ENCODE measurements around the gene CELF6.
A peak's percentile ranks its signal among the peaks of the same experiment; 100 is the strongest.

DNA sequence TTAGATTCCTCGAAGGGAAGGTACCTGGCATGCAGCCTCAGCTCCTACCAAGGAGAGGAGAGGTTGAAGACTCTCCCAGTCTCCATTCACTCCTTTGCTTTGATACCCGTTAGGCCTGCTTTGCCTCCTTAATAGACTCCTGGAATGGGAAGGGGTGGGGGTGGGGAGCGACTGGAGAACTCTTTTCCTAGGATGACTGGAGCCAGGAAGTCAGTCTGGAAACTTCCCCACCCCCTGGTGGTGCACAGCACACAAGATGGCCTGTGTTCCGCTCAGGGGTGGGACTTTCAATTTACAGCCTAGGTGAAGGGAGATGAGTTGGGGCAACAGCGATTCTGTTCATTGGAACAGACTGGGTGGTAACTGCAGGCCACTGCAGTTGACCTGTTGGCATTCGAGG lies 21.4 kb upstream of the CELF6 start:
- TF ChIP-seq, protein P1, sequence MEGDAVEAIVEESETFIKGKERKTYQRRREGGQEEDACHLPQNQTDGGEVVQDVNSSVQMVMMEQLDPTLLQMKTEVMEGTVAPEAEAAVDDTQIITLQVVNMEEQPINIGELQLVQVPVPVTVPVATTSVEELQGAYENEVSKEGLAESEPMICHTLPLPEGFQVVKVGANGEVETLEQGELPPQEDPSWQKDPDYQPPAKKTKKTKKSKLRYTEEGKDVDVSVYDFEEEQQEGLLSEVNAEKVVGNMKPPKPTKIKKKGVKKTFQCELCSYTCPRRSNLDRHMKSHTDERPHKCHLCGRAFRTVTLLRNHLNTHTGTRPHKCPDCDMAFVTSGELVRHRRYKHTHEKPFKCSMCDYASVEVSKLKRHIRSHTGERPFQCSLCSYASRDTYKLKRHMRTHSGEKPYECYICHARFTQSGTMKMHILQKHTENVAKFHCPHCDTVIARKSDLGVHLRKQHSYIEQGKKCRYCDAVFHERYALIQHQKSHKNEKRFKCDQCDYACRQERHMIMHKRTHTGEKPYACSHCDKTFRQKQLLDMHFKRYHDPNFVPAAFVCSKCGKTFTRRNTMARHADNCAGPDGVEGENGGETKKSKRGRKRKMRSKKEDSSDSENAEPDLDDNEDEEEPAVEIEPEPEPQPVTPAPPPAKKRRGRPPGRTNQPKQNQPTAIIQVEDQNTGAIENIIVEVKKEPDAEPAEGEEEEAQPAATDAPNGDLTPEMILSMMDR (IDR thresholded peaks at IDR 0.05): peak; percentile 36
- no peak for TF ChIP-seq TAF1 (IDR thresholded peaks at IDR 0.05; ENCODE audit: borderline replicate concordance, low read depth, low read length)
- no peak for TF ChIP-seq JUND (IDR thresholded peaks at IDR 0.05)
- no peak for TF ChIP-seq SIN3A (IDR thresholded peaks at IDR 0.05; ENCODE audit: borderline replicate concordance, low read depth, low read length)
- TF ChIP-seq, protein P2, sequence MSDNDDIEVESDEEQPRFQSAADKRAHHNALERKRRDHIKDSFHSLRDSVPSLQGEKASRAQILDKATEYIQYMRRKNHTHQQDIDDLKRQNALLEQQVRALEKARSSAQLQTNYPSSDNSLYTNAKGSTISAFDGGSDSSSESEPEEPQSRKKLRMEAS (IDR thresholded peaks at IDR 0.05; ENCODE audit: low read depth): no peak
- TF ChIP-seq, protein P3, sequence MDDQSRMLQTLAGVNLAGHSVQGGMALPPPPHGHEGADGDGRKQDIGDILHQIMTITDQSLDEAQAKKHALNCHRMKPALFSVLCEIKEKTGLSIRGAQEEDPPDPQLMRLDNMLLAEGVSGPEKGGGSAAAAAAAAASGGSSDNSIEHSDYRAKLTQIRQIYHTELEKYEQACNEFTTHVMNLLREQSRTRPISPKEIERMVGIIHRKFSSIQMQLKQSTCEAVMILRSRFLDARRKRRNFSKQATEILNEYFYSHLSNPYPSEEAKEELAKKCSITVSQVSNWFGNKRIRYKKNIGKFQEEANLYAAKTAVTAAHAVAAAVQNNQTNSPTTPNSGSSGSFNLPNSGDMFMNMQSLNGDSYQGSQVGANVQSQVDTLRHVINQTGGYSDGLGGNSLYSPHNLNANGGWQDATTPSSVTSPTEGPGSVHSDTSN (IDR thresholded peaks at IDR 0.05): no peak
- no peak for TF ChIP-seq CHD2 (IDR thresholded peaks at IDR 0.05; ENCODE audit: low read length, partially characterized antibody)
- TF ChIP-seq TEAD4 (IDR thresholded peaks at IDR 0.05; ENCODE audit: borderline replicate concordance, insufficient read depth): no peak
- no peak for TF ChIP-seq MXI1 (IDR thresholded peaks at IDR 0.05; ENCODE audit: low read depth, low read length)
- no peak for TF ChIP-seq NRF1 (IDR thresholded peaks at IDR 0.05; ENCODE audit: low read depth, low read length)
- TF ChIP-seq EZH2phosphoT487 (IDR thresholded peaks at IDR 0.05; ENCODE audit: borderline replicate concordance, low read depth): no peak
